HEK293 (cell line): ENCODE data around the gene OLA1.

Experiments used
- GFI1B ChIP-seq: fragments of 450-650 bp; formaldehyde crosslinking; IDR thresholded peaks from 2 replicates; pipeline ENCODE4 v1.5.1; 2016; ENCODE audit warnings: missing biosample characterization, missing genetic modification characterization
- GLI4 ChIP-seq: fragments of 450-650 bp; formaldehyde crosslinking; IDR thresholded peaks from 2 replicates; pipeline ENCODE4 v1.5.1; 2016; ENCODE audit warnings: missing biosample characterization, missing genetic modification characterization
- PATZ1 ChIP-seq: fragments of 450-650 bp; formaldehyde crosslinking; IDR thresholded peaks from 2 replicates; pipeline ENCODE4 v1.5.1; 2016; ENCODE audit warnings: missing biosample characterization, missing genetic modification characterization
- PBX3 ChIP-seq: sonication (generic); formaldehyde crosslinking; IDR thresholded peaks from 2 replicates; pipeline ENCODE4 v1.8.1; 2022; ENCODE audit warnings: mild to moderate bottlenecking, moderate library complexity, missing genetic modification reagents
- REPIN1 ChIP-seq: fragments of 450-650 bp; formaldehyde crosslinking; IDR thresholded peaks from 2 replicates; pipeline ENCODE4 v1.5.1; 2017; ENCODE audit warnings: missing biosample characterization, missing genetic modification characterization, low read depth
- YY1 ChIP-seq: fragments of 450-650 bp; formaldehyde crosslinking; IDR thresholded peaks from 2 replicates; pipeline ENCODE4 v1.5.1; 2018; ENCODE audit warnings: missing biosample characterization, missing genetic modification characterization
- ZNF140 ChIP-seq: fragments of 450-650 bp; formaldehyde crosslinking; IDR thresholded peaks from 2 replicates; pipeline ENCODE4 v1.5.1; 2016; ENCODE audit warnings: missing biosample characterization, missing genetic modification characterization
- ZNF175 ChIP-seq: fragments of 450-650 bp; formaldehyde crosslinking; IDR thresholded peaks from 2 replicates; pipeline ENCODE4 v1.5.1; 2016; ENCODE audit warnings: missing biosample characterization, missing genetic modification characterization
- ZNF239 ChIP-seq: fragments of 450-650 bp; formaldehyde crosslinking; IDR thresholded peaks from 2 replicates; pipeline ENCODE4 v1.5.1; 2016; ENCODE audit warnings: missing biosample characterization, missing genetic modification characterization
- ZNF24 ChIP-seq: fragments of 450-650 bp; formaldehyde crosslinking; IDR thresholded peaks from 2 replicates; pipeline ENCODE4 v1.5.1; 2016; ENCODE audit warnings: missing biosample characterization, missing genetic modification characterization
- ZNF423 ChIP-seq: fragments of 450-650 bp; formaldehyde crosslinking; IDR thresholded peaks from 2 replicates; pipeline ENCODE4 v1.5.1; 2016; ENCODE audit warnings: missing biosample characterization, missing genetic modification characterization
- ZNF585B ChIP-seq: fragments of 450-650 bp; formaldehyde crosslinking; IDR thresholded peaks from 2 replicates; pipeline ENCODE4 v1.5.1; 2016; ENCODE audit warnings: missing biosample characterization, missing genetic modification characterization
- ZNF777 ChIP-seq: fragments of 450-650 bp; formaldehyde crosslinking; IDR thresholded peaks from 2 replicates; pipeline ENCODE4 v1.5.1; 2017; ENCODE audit warnings: missing biosample characterization, missing genetic modification characterization, borderline replicate concordance
- TF ChIP-seq, protein P1 (sequence below): fragments of 450-650 bp; formaldehyde crosslinking; IDR thresholded peaks from 2 replicates; pipeline ENCODE4 v1.5.1; 2016; ENCODE audit warnings: missing biosample characterization, missing genetic modification characterization

GRCh38 chr2:174243812-174244211, 4.5 kb downstream of the OLA1 start:
- no peak for TF ChIP-seq REPIN1 (tag by site-specific recombination)
- no peak for TF ChIP-seq PBX3 (CRISPR knock-in tag)
- TF ChIP-seq, protein P1, sequence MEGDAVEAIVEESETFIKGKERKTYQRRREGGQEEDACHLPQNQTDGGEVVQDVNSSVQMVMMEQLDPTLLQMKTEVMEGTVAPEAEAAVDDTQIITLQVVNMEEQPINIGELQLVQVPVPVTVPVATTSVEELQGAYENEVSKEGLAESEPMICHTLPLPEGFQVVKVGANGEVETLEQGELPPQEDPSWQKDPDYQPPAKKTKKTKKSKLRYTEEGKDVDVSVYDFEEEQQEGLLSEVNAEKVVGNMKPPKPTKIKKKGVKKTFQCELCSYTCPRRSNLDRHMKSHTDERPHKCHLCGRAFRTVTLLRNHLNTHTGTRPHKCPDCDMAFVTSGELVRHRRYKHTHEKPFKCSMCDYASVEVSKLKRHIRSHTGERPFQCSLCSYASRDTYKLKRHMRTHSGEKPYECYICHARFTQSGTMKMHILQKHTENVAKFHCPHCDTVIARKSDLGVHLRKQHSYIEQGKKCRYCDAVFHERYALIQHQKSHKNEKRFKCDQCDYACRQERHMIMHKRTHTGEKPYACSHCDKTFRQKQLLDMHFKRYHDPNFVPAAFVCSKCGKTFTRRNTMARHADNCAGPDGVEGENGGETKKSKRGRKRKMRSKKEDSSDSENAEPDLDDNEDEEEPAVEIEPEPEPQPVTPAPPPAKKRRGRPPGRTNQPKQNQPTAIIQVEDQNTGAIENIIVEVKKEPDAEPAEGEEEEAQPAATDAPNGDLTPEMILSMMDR = no peak
- no peak for TF ChIP-seq GFI1B (tag by site-specific recombination)
- no peak for TF ChIP-seq GLI4 (tag by site-specific recombination)
- TF ChIP-seq ZNF777 (tag by site-specific recombination) = no peak
- no peak for TF ChIP-seq ZNF585B
- TF ChIP-seq ZNF239 (tag by site-specific recombination) = no peak
- TF ChIP-seq ZNF175 (tag by site-specific recombination) = no peak
- no peak for TF ChIP-seq PATZ1 (tag by site-specific recombination)
- no peak for TF ChIP-seq ZNF24 (tag by site-specific recombination)
- no peak for TF ChIP-seq YY1
- no peak for TF ChIP-seq ZNF423 (tag by site-specific recombination)
- no peak for TF ChIP-seq ZNF140 (tag by site-specific recombination)
